Kidney epithelial cell (primary cell): ENCODE measurements around the gene ETV2. TPM values are rescaled to one million over a fixed set of nuclear protein-coding genes. Genes with fewer than 3 reads are reported as not detected.

Experiments
- DNase-seq: peaks from one replicate; pipeline ENCODE4 v3.0.0-alpha.2; 2010; ENCODE audit warnings: low read depth
- H3K27me3 ChIP-seq: 2 replicates; pipeline ENCODE4 v1.6.0; 2011; ENCODE audit warnings: low read length; ENCODE audit not compliant: control insufficient read depth, insufficient read depth
- H3K36me3 ChIP-seq: 2 replicates; pipeline ENCODE4 v1.5.1; 2011; ENCODE audit warnings: low read length; ENCODE audit not compliant: control insufficient read depth, insufficient read depth
- H3K4me3 ChIP-seq: 2 replicates; pipeline ENCODE4 v1.5.1; 2011; ENCODE audit warnings: low read depth, mild to moderate bottlenecking, control low read depth, low read length
- CTCF ChIP-seq: IDR thresholded peaks from 2 replicates; pipeline ENCODE4 v1.5.1; 2011; ENCODE audit warnings: mild to moderate bottlenecking, moderate library complexity, low read length, control low read depth, inconsistent platforms; ENCODE audit not compliant: insufficient read depth, poor library complexity, severe bottlenecking
- total RNA-seq: library from RNA; depleted of rRNA; stranded (reverse); fragments of >200 nt; gene quantifications from 2 replicates; pipeline ENCODE4 v1.2.3, GENCODE V29; 2015

Gene ETV2
- total RNA-seq, 1 donor from 2014 or later = not detected

- H3K36me3 ChIP-seq = no peaks in the 10 kb centered on the region
- H3K27me3 ChIP-seq = no peaks in the 10 kb centered on the region
- DNase-seq = no peak
- no peak overlapping the region for H3K4me3 ChIP-seq
- no peak for TF ChIP-seq CTCF
Observed at GRCh38 chr19:35623327-35624010, 18.1 kb upstream of the ETV2 start.

GRCh38 chr19:35628264-35628564 is 13.3 kb upstream of the ETV2 start:
- Histone ChIP-seq H3K4me3 (peak overlapping the region; percentile 100), H3K36me3 (peaks cover 3% of the 10 kb centered on the region), H3K27me3 (no peaks in the 10 kb centered on the region)
- TF ChIP-seq CTCF = no peak
- no peak for DNase-seq

GRCh38 chr19:35628565-35629331 is 12.8 kb upstream of the ETV2 start, which contains the start of gene RBM42:
Gene RBM42 (plus strand): TSS chr19:35629036. CDS start chr19:35629154, 118 bp downstream.
- H3K27me3 ChIP-seq = no peaks in the 10 kb centered on the region
- no peak for TF ChIP-seq CTCF
- H3K4me3 ChIP-seq = peak within 1 kb of the TSS; percentile 100
- peaks cover 3% of the 10 kb centered on the region for H3K36me3 ChIP-seq
- DNase-seq = peak; percentile 96

- no peak for DNase-seq
- no peaks in the 10 kb centered on the region for H3K27me3 ChIP-seq
- TF ChIP-seq CTCF = no peak
- H3K36me3 ChIP-seq = peaks cover 3% of the 10 kb centered on the region
- peak overlapping the region; percentile 100 for H3K4me3 ChIP-seq
Observed at GRCh38 chr19:35629332-35629633, 12.3 kb upstream of the ETV2 start.

GRCh38 chr19:35633727-35634440 is 7.7 kb upstream of the ETV2 start:
- no peak overlapping the region for H3K4me3 ChIP-seq
- H3K36me3 ChIP-seq = peaks cover 8% of the 10 kb centered on the region
- no peaks in the 10 kb centered on the region for H3K27me3 ChIP-seq
- DNase-seq = no peak
- no peak for TF ChIP-seq CTCF

- H3K36me3 ChIP-seq = peaks cover 6% of the 10 kb centered on the region
- no peak overlapping the region for H3K4me3 ChIP-seq
- no peak for DNase-seq
- TF ChIP-seq CTCF = no peak
- H3K27me3 ChIP-seq = no peaks in the 10 kb centered on the region
Observed at GRCh38 chr19:35636651-35637050, 4.9 kb upstream of the ETV2 start.
